Activated naive CD8-positive, alpha-beta T cell (primary cell): ENCODE data around the gene ZNF429.
"Not testable (repeated sequence)": the region's sequence is repeated elsewhere in the genome, so short reads cannot be mapped to it uniquely, and the experiment has no call there.

Source experiments
- H3K27ac Mint-ChIP-seq: one replicate; pipeline ENCODE4 v1.8.0; 2021; ENCODE audit warnings: mixed read lengths
- H3K27me3 Mint-ChIP-seq: one replicate; pipeline ENCODE4 v1.8.0; 2021; ENCODE audit warnings: mixed read lengths
- H3K36me3 Mint-ChIP-seq: one replicate; pipeline ENCODE4 v1.8.0; 2021; ENCODE audit warnings: mixed read lengths
- H3K4me1 Mint-ChIP-seq: one replicate; pipeline ENCODE4 v1.8.0; 2021; ENCODE audit warnings: low read depth, mixed read lengths
- H3K4me3 Mint-ChIP-seq: one replicate; pipeline ENCODE4 v1.8.0; 2021; ENCODE audit warnings: mild to moderate bottlenecking, mixed read lengths
- H3K9me3 Mint-ChIP-seq: one replicate; pipeline ENCODE4 v1.8.0; 2021; ENCODE audit warnings: low read depth, mixed read lengths

The ZNF429 gene

GRCh38 chr19:21492947-21493906 lies 12.2 kb upstream of the ZNF429 start:
- Mint-ChIP-seq H3K36me3 (peaks cover 3% of the 10 kb centered on the region), H3K27ac (no peak overlapping the region)

GRCh38 chr19:21496876-21497275 lies 8.5 kb upstream of the ZNF429 start:
- H3K27me3 Mint-ChIP-seq, result no peaks in the 10 kb centered on the region
- H3K4me3 Mint-ChIP-seq, result no peak overlapping the region
- H3K36me3 Mint-ChIP-seq, result peaks cover 3% of the 10 kb centered on the region
- H3K9me3 Mint-ChIP-seq, result no peaks in the 10 kb centered on the region
- H3K4me1 Mint-ChIP-seq, result no peaks in the 10 kb centered on the region
- H3K27ac Mint-ChIP-seq, result no peak overlapping the region

More at GRCh38 chr19:21492947-21493906, 12.2 kb upstream of the ZNF429 start:
- H3K9me3 Mint-ChIP-seq, result no peaks in the 10 kb centered on the region
- no peaks in the 10 kb centered on the region for H3K4me1 Mint-ChIP-seq
- H3K27me3 Mint-ChIP-seq, result no peaks in the 10 kb centered on the region
- no peak overlapping the region for H3K4me3 Mint-ChIP-seq

GRCh38 chr19:21498651-21499050 lies 6.8 kb upstream of the ZNF429 start:
- Mint-ChIP-seq H3K27me3 (no peaks in the 10 kb centered on the region), H3K36me3 (peaks cover 3% of the 10 kb centered on the region), H3K9me3 (no peaks in the 10 kb centered on the region), H3K4me1 (no peaks in the 10 kb centered on the region), H3K4me3 (no peak overlapping the region), H3K27ac (no peak overlapping the region)

- Mint-ChIP-seq H3K27me3 (no peaks in the 10 kb centered on the region), H3K27ac (peak overlapping the region; percentile 81), H3K4me3 (peak overlapping the region; percentile 100), H3K9me3 (no peaks in the 10 kb centered on the region), H3K36me3 (peaks cover 8% of the 10 kb centered on the region), H3K4me1 (peaks cover 52% of the 10 kb centered on the region)
These were observed 2.8 kb downstream of the ZNF429 start for GRCh38 chr19:21508198-21508597.

- not testable (repeated sequence) for H3K9me3 Mint-ChIP-seq, H3K36me3 Mint-ChIP-seq
- peaks cover 55% of the 10 kb centered on the region for H3K4me1 Mint-ChIP-seq
These were observed 5.7 kb downstream of the ZNF429 start for GRCh38 chr19:21511058-21511457.

GRCh38 chr19:21512609-21513008 lies 7.2 kb downstream of the ZNF429 start:
- peaks cover 50% of the 10 kb centered on the region for H3K4me1 Mint-ChIP-seq
- peaks cover 18% of the 10 kb centered on the region for H3K36me3 Mint-ChIP-seq
- not testable (repeated sequence) for H3K9me3 Mint-ChIP-seq, H3K4me3 Mint-ChIP-seq, H3K27ac Mint-ChIP-seq, H3K27me3 Mint-ChIP-seq

More at GRCh38 chr19:21511058-21511457, 5.7 kb downstream of the ZNF429 start:
- not testable (repeated sequence) for H3K4me3 Mint-ChIP-seq, H3K27me3 Mint-ChIP-seq, H3K27ac Mint-ChIP-seq

GRCh38 chr19:21513651-21514050 lies 8.2 kb downstream of the ZNF429 start:
- H3K4me3 Mint-ChIP-seq, result no peak overlapping the region
- peak overlapping the region; percentile 54 for H3K27ac Mint-ChIP-seq
- H3K36me3 Mint-ChIP-seq, result peaks cover 20% of the 10 kb centered on the region

GRCh38 chr19:21519488-21519887 lies 14.1 kb downstream of the ZNF429 start:
- Mint-ChIP-seq H3K4me1 (peaks cover 29% of the 10 kb centered on the region), H3K36me3 (peaks cover 48% of the 10 kb centered on the region), H3K4me3 (no peak overlapping the region), H3K27me3 (no peaks in the 10 kb centered on the region), H3K9me3 (peaks cover 13% of the 10 kb centered on the region), H3K27ac (no peak overlapping the region)

More at GRCh38 chr19:21513651-21514050, 8.2 kb downstream of the ZNF429 start:
- Mint-ChIP-seq H3K9me3 (peaks cover 4% of the 10 kb centered on the region), H3K4me1 (peaks cover 43% of the 10 kb centered on the region), H3K27me3 (no peaks in the 10 kb centered on the region)

- Mint-ChIP-seq H3K9me3 (peaks cover 15% of the 10 kb centered on the region), H3K27me3 (no peaks in the 10 kb centered on the region), H3K4me3 (no peak overlapping the region), H3K36me3 (peaks cover 50% of the 10 kb centered on the region), H3K27ac (no peak overlapping the region), H3K4me1 (no peaks in the 10 kb centered on the region)
These were observed 27.5 kb downstream of the ZNF429 start for GRCh38 chr19:21532904-21533303.

- not testable (repeated sequence) for H3K4me3 Mint-ChIP-seq, H3K27me3 Mint-ChIP-seq, H3K27ac Mint-ChIP-seq, H3K4me1 Mint-ChIP-seq
- Mint-ChIP-seq H3K9me3 (peaks cover 15% of the 10 kb centered on the region), H3K36me3 (peaks cover 45% of the 10 kb centered on the region)
These were observed 31.4 kb downstream of the ZNF429 start for GRCh38 chr19:21536741-21537290.

- Mint-ChIP-seq H3K27ac (no peak overlapping the region), H3K4me3 (no peak overlapping the region), H3K27me3 (no peaks in the 10 kb centered on the region), H3K9me3 (peaks cover 4% of the 10 kb centered on the region), H3K4me1 (peaks cover 16% of the 10 kb centered on the region), H3K36me3 (peaks cover 46% of the 10 kb centered on the region)
These were observed 54.0 kb downstream of the ZNF429 start for GRCh38 chr19:21559444-21559843.

GRCh38 chr19:21564406-21564805 lies 59.0 kb downstream of the ZNF429 start:
- Mint-ChIP-seq H3K36me3 (peaks cover 34% of the 10 kb centered on the region), H3K4me1 (peaks cover 47% of the 10 kb centered on the region), H3K27me3 (no peaks in the 10 kb centered on the region), H3K4me3 (no peak overlapping the region), H3K27ac (peak overlapping the region; percentile 7), H3K9me3 (no peaks in the 10 kb centered on the region)

GRCh38 chr19:21566073-21566472 lies 60.7 kb downstream of the ZNF429 start:
- H3K27ac Mint-ChIP-seq, result peak overlapping the region; percentile 76
- H3K4me3 Mint-ChIP-seq, result peak overlapping the region; percentile 76
- peaks cover 26% of the 10 kb centered on the region for H3K36me3 Mint-ChIP-seq
- no peaks in the 10 kb centered on the region for H3K9me3 Mint-ChIP-seq
- H3K27me3 Mint-ChIP-seq, result no peaks in the 10 kb centered on the region
- H3K4me1 Mint-ChIP-seq, result peaks cover 52% of the 10 kb centered on the region

- Mint-ChIP-seq H3K27ac (peak overlapping the region; percentile 77), H3K4me3 (peak overlapping the region; percentile 98), H3K36me3 (peaks cover 19% of the 10 kb centered on the region), H3K4me1 (peaks cover 52% of the 10 kb centered on the region)
- not testable (repeated sequence) for H3K9me3 Mint-ChIP-seq, H3K27me3 Mint-ChIP-seq
These were observed 62.4 kb downstream of the ZNF429 start for GRCh38 chr19:21567806-21568205.

- no peaks in the 10 kb centered on the region for H3K9me3 Mint-ChIP-seq
- peaks cover 9% of the 10 kb centered on the region for H3K36me3 Mint-ChIP-seq
These were observed 63.6 kb downstream of the ZNF429 start for GRCh38 chr19:21568816-21569493.

More at GRCh38 chr19:21568816-21569493, 63.6 kb downstream of the ZNF429 start:
- peak overlapping the region; percentile 98 for H3K4me3 Mint-ChIP-seq
- H3K27me3 Mint-ChIP-seq, result no peaks in the 10 kb centered on the region
- peaks cover 46% of the 10 kb centered on the region for H3K4me1 Mint-ChIP-seq
- H3K27ac Mint-ChIP-seq, result peak overlapping the region; percentile 98
